A673 (cell line): ENCODE results near the gene RAB11FIP3. TPM values are rescaled to one million over a fixed set of nuclear protein-coding genes. Genes with fewer than 3 reads are reported as not detected.

Experiments used
- BruUV-seq: library from RNA; stranded (reverse); fragments of 400-500 nt; replicated peaks from 2 replicates; lab custom pipeline; 2021; lab: Mats Ljungman, UMichigan
- CTCF ChIA-PET: fragments of 300-600 bp; sonication (Branson Sonifier 250); formaldehyde crosslinking; loops from one replicate; lab custom pipeline; 2022; ENCODE audit warnings: antibody characterized with exemption; lab: Charles Lee
- POLR2A ChIA-PET: fragments of 300-600 bp; sonication (Branson Sonifier 250); formaldehyde crosslinking; loops from one replicate; lab custom pipeline; 2022; ENCODE audit warnings: antibody characterized with exemption; ENCODE audit not compliant: low non-redundant PET; lab: Charles Lee
- DNase-seq: peaks from one replicate; pipeline ENCODE4 v3.0.0-alpha.2; 2015; ENCODE audit warnings: low spot score
- H3K27ac ChIP-seq: fragments of 200-600 bp; sonication (generic); 2 replicates; pipeline ENCODE4 v1.5.1; 2016; ENCODE audit warnings: mixed run types, low read depth, mild to moderate bottlenecking, mixed read lengths, antibody characterized with exemption, low read length; ENCODE audit not compliant: poor library complexity, severe bottlenecking
- H3K27me3 ChIP-seq: fragments of 200-600 bp; sonication (generic); replicated peaks from 2 replicates; pipeline ENCODE4 v1.6.1; 2017; ENCODE audit warnings: mixed run types, low read depth, mild to moderate bottlenecking, mixed read lengths, antibody characterized with exemption, low read length; ENCODE audit not compliant: insufficient read depth, poor library complexity
- H3K36me3 ChIP-seq: fragments of 200-600 bp; sonication (generic); 2 replicates; pipeline ENCODE4 v1.6.1; 2016; ENCODE audit warnings: mixed run types, mild to moderate bottlenecking, mixed read lengths, antibody characterized with exemption, low read length; ENCODE audit not compliant: insufficient read depth, poor library complexity, severe bottlenecking
- H3K4me1 ChIP-seq: fragments of 200-600 bp; sonication (generic); 2 replicates; pipeline ENCODE4 v1.6.1; 2017; ENCODE audit warnings: mixed run types, mild to moderate bottlenecking, mixed read lengths, antibody characterized with exemption, low read length; ENCODE audit not compliant: insufficient read depth, poor library complexity, severe bottlenecking
- H3K4me3 ChIP-seq: fragments of 200-600 bp; sonication (generic); 2 replicates; pipeline ENCODE4 v1.5.1; 2016; ENCODE audit warnings: low read depth, mixed run types, mild to moderate bottlenecking, mixed read lengths, low read length; ENCODE audit not compliant: poor library complexity, severe bottlenecking
- H3K9me3 ChIP-seq: fragments of 200-600 bp; sonication (generic); 2 replicates; pipeline ENCODE4 v1.6.1; 2016; ENCODE audit warnings: mixed run types, low read depth, mild to moderate bottlenecking, mixed read lengths, antibody characterized with exemption, low read length; ENCODE audit not compliant: poor library complexity, severe bottlenecking
- CTCF ChIP-seq: fragments of 300-800, 200-600 bp; sonication (generic); conservative IDR thresholded peaks from 2 replicates; pipeline ENCODE4 v1.5.1; 2017; ENCODE audit warnings: low read depth, mild to moderate bottlenecking, antibody characterized with exemption, low read length, moderate library complexity, mixed read lengths
- EZH2 ChIP-seq: fragments of 200-600 bp; sonication (generic); IDR thresholded peaks from 2 replicates; pipeline ENCODE4 v1.6.1; 2017; ENCODE audit warnings: borderline replicate concordance, low read depth, mild to moderate bottlenecking, mixed read lengths, antibody characterized with exemption, low read length; ENCODE audit not compliant: poor library complexity, severe bottlenecking
- intact Hi-C: fragments of 100-400 bp; cut with micrococcal nuclease; formaldehyde crosslinking; loops from one replicate; pipeline ENCODE4 v1.10.0; 2022; ENCODE audit not compliant: unreplicated experiment
- total RNA-seq: library from RNA; stranded (reverse); gene quantifications from 2 replicates; pipeline ENCODE4 v1.2.3, GENCODE V29; 2021

The RAB11FIP3 gene
- total RNA-seq, 1 experiment from 2014 or later = 44.8 TPM

GRCh38 chr16:519425-519824, 94.0 kb downstream of the RAB11FIP3 start:
- peaks cover 13% of the 10 kb centered on the region for H3K36me3 ChIP-seq
- no peak for TF ChIP-seq EZH2
- no peak for TF ChIP-seq CTCF
- H3K4me1 ChIP-seq = no peaks in the 10 kb centered on the region
- H3K4me3 ChIP-seq = no peak overlapping the region
- H3K27me3 ChIP-seq = no peaks in the 10 kb centered on the region
- intact Hi-C loops = no loop called here
- no TSS peak for BruUV-seq
- ChIA-PET CTCF (no interaction called here), POLR2A (no interaction called here)
- DNase-seq = no peak
- no peak overlapping the region for H3K27ac ChIP-seq
- H3K9me3 ChIP-seq = no peaks in the 10 kb centered on the region

GRCh38 chr16:519841-520687, 94.6 kb downstream of the RAB11FIP3 start:
- intact Hi-C loops = no loop called here
- no TSS peak for BruUV-seq
- Histone ChIP-seq H3K27ac (no peak overlapping the region), H3K9me3 (no peaks in the 10 kb centered on the region), H3K4me3 (no peak overlapping the region), H3K4me1 (no peaks in the 10 kb centered on the region), H3K27me3 (no peaks in the 10 kb centered on the region), H3K36me3 (peaks cover 13% of the 10 kb centered on the region)
- DNase-seq = no peak
- TF ChIP-seq CTCF (no peak), EZH2 (no peak)
- CTCF ChIA-PET = no interaction called here
- POLR2A ChIA-PET = no interaction called here

GRCh38 chr16:520847-521246, 95.4 kb downstream of the RAB11FIP3 start:
- Histone ChIP-seq H3K4me3 (no peak overlapping the region), H3K4me1 (peaks cover 4% of the 10 kb centered on the region), H3K9me3 (no peaks in the 10 kb centered on the region), H3K27me3 (no peaks in the 10 kb centered on the region), H3K36me3 (peaks cover 12% of the 10 kb centered on the region), H3K27ac (no peak overlapping the region)
- CTCF ChIA-PET = no interaction called here
- TSS peak; percentile 35 for BruUV-seq
- no peak for DNase-seq
- TF ChIP-seq EZH2 = no peak
- TF ChIP-seq CTCF = no peak
- intact Hi-C loops = no loop called here
- POLR2A ChIA-PET = no interaction called here
